Right atrium auricular region (tissue), 2 donors: ENCODE measurements around the gene PLA2R1. TPM values are rescaled to one million over a fixed set of nuclear protein-coding genes. Genes with fewer than 3 reads are reported as not detected.

Experiments used
- DNase-seq: peaks from one replicate; pipeline ENCODE4 v3.0.0-alpha.2; 2019; ENCODE audit warnings: low spot score
- H3K27ac ChIP-seq, 2 donors: fragments of 200-600 bp; sonication (generic); 1 replicate in 1 of 2; 2 replicates in 1 of 2; pipeline ENCODE4 v1.5.1; 2016 to 2019
- H3K27me3 ChIP-seq, 2 donors: fragments of 200-600 bp; sonication (generic); one replicate each; pipeline versions ENCODE4 v1.5.1 to v1.6.0; 2017 to 2019
- H3K36me3 ChIP-seq: fragments of 200-600 bp; sonication (generic); one replicate; pipeline ENCODE4 v1.5.1; 2016
- H3K4me1 ChIP-seq, 2 donors: fragments of 200-600 bp; sonication (generic); one replicate each; pipeline versions ENCODE4 v1.5.1 to v1.6.0; 2017 to 2019
- H3K4me3 ChIP-seq, 2 donors: fragments of 200-600 bp; sonication (generic); 1 replicate in 1 of 2; 2 replicates in 1 of 2; pipeline ENCODE4 v1.5.1; 2017 to 2019; ENCODE audit warnings: mild to moderate bottlenecking in 1 of 2, moderate library complexity in 1 of 2
- H3K9me3 ChIP-seq, 2 donors: fragments of 200-600 bp; sonication (generic); one replicate each; pipeline ENCODE4 v1.5.1; 2019
- CTCF ChIP-seq, 2 donors: fragments of 200-600 bp; sonication (generic); IDR thresholded peaks; one replicate each; pipeline ENCODE4 v1.5.1; 2019; ENCODE audit warnings: antibody characterized with exemption in 2 of 2
- total RNA-seq, 2 donors: library from RNA; depleted of rRNA; stranded (reverse); fragments of >200 nt; gene quantifications; one replicate each; pipeline ENCODE4 v1.1.0, GENCODE V29; 2016

Gene PLA2R1
- total RNA-seq, 2 donors from 2014 or later: 2.8 to 3.3 TPM

- Histone ChIP-seq H3K27me3 (no peaks in the 10 kb centered on the region), H3K9me3 (no peaks in the 10 kb centered on the region), H3K36me3 (no peaks in the 10 kb centered on the region), H3K4me3 (no peak overlapping the region), H3K27ac (no peak overlapping the region), H3K4me1 (no peaks in the 10 kb centered on the region)
- DNase-seq: no peak
- TF ChIP-seq CTCF (IDR thresholded peaks at IDR 0.05): no peak
Observed at GRCh38 chr2:159912580-159912979, 149.8 kb downstream of the PLA2R1 start.

- Histone ChIP-seq H3K27me3 (no peaks in the 10 kb centered on the region), H3K27ac (no peak overlapping the region), H3K9me3 (no peaks in the 10 kb centered on the region), H3K4me3 (no peak overlapping the region), H3K36me3 (no peaks in the 10 kb centered on the region), H3K4me1 (no peaks in the 10 kb centered on the region)
- no peak for DNase-seq
- TF ChIP-seq CTCF (IDR thresholded peaks at IDR 0.05): no peak
Observed at GRCh38 chr2:159910951-159911350, 151.5 kb downstream of the PLA2R1 start.

GRCh38 chr2:159908623-159909022, 153.8 kb downstream of the PLA2R1 start:
- Histone ChIP-seq H3K4me1 (peaks cover 0 to 14% of the 10 kb centered on the region in 2 donors), H3K9me3 (no peaks in the 10 kb centered on the region), H3K36me3 (no peaks in the 10 kb centered on the region), H3K4me3 (no peak overlapping the region), H3K27me3 (no peaks in the 10 kb centered on the region), H3K27ac (no peak overlapping the region)
- no peak for DNase-seq
- TF ChIP-seq CTCF (IDR thresholded peaks at IDR 0.05): no peak

- DNase-seq: no peak
- no peaks in the 10 kb centered on the region for H3K27me3 ChIP-seq
- H3K4me1 ChIP-seq: peaks cover 0 to 17% of the 10 kb centered on the region in 2 donors
- no peak overlapping the region for H3K4me3 ChIP-seq
- no peak overlapping the region for H3K27ac ChIP-seq
- no peak for TF ChIP-seq CTCF (IDR thresholded peaks at IDR 0.05)
- no peaks in the 10 kb centered on the region for H3K9me3 ChIP-seq
- no peaks in the 10 kb centered on the region for H3K36me3 ChIP-seq
Observed at GRCh38 chr2:159907909-159908308, 154.5 kb downstream of the PLA2R1 start.

- Histone ChIP-seq H3K27ac (no peak overlapping the region), H3K36me3 (no peaks in the 10 kb centered on the region)
Observed at GRCh38 chr2:159905926-159906714, 156.3 kb downstream of the PLA2R1 start.

More at GRCh38 chr2:159905926-159906714, 156.3 kb downstream of the PLA2R1 start:
- Histone ChIP-seq H3K9me3 (no peaks in the 10 kb centered on the region), H3K4me3 (no peak overlapping the region), H3K4me1 (peaks cover 0 to 17% of the 10 kb centered on the region in 2 donors), H3K27me3 (no peaks in the 10 kb centered on the region)
- no peak for DNase-seq
- no peak for TF ChIP-seq CTCF (IDR thresholded peaks at IDR 0.05)
